Hematopoietic multipotent progenitor cell treated with erythropoietin and hydrocortisone succinate and interleukin-3 and kit ligand, for 4 days (in vitro differentiated cells): ENCODE results near the gene TMEM131.
A peak's percentile ranks its signal among the peaks of the same experiment; 100 is the strongest.

Experiments used
- DNase-seq: peaks from one replicate; pipeline ENCODE4 v3.0.0-alpha.2; 2015

Gene TMEM131

GRCh38 chr2:97735161-97735561 lies 260.6 kb downstream of the TMEM131 start:
- DNase-seq, result no peak

DNA sequence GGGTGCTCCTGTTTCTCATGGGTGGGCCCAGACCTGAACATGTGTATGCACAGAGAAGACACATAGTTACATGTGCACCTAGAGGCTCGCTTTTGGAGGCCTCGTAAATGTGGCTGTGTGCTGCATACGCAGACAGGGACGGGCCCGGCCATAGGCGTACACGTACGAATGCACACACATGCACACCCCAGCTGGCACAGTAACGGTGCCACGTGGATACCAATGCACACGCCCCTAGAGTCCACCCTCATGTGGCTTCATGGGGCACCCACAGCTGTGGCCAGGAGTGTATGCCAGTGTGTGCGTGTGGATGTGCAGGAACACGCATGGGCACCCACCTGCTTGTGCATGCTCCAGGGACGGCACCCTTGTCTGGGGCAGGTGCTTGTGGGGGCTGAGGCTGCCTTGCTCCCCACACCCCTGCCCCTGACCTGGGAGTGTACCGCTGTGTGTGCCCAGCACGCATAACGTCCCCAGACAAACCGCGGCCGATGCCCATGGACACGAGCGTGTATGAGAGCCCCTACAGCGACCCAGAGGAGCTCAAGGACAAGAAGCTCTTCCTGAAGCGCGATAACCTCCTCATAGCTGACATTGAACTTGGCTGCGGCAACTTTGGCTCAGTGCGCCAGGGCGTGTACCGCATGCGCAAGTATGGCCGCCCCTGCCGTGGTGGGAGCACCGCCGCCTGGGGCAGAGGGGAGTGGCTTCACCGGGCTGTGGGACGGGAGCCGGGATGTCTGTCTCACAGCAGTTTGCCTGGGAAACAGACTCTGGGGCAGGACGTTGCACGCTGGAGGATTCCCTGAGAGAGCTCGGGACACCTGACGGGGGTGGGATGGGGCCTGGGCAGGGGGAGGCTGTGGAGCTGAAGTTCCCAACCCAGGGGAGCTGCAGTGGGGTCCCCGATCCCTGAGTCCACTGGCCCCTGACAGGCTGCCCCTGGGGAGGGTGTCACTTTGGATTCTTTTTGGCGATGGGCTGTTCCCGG lies 261.4 kb downstream of the TMEM131 start:
- no peak for DNase-seq

DNA sequence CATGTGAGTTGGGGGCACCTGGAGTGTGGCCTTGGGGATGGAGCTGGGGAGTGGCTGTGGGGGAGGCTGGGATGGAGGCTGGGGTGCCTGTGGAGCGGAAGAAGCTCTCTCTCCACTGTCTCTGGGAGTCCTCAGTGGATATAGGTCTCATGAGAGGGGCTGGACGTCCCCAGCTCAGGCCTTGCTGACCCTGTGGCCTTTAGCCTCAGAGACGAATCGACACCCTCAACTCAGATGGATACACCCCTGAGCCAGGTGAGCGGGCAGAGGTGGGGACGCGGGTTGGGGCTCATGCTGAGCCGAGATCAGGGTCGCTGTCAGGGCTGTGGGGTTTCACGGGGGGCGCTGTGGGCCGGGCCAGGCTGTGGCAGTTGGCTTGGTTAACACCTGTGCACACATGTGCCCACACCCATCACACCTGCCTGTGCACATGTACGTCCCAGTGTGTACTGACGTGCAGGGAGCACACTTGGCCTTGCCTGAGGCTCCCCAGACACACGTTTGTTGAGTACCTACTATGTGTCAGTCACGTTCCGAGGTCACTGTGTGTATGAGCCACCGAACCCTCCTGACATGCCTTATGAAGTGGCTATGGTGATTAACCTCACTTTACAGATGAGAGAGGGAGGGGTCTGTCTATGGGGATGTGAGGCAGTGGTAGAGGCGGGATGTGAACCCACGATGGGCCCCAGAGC lies 262.3 kb downstream of the TMEM131 start:
- no peak for DNase-seq

- no peak for DNase-seq
Observed at GRCh38 chr2:97732436-97733340, 263.1 kb downstream of the TMEM131 start.

DNA sequence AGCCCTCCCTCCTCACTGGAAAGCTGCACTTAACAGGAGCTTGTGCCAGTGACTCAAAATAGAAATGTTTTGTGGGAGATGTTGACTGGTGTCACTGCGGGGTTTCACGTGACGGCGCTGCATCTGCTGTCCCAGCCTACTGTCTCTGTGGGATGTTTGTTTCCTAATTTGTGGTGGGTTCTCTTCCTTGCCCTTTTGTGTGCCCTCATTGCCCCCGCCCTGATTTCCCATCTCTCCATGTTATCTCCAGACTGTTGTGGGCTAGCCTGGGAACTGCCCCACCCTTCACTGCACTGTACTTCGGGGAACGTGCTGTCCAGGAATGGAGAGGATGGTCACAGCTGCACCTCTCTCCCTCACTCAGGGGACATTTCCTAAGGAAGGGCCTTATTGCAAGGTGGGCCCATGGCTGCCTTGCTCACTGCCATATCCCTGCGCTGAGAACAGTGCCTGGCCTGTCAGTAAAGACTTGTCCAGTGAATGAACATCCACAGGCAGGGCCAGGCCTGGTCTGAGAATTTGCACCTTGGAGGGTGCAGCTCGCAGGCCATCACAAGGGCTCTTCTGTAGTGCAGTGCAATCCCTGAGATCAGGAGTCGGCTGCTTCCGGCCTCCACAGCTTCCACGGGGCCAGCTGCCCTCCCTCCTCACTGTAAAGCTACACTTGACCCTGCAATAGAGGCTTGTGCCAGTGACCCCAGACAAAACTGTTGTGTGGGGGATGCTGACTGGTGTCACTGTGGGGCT lies 264.3 kb downstream of the TMEM131 start:
- no peak for DNase-seq

- DNase-seq, result no peak
Observed at GRCh38 chr2:97730245-97730644, 265.5 kb downstream of the TMEM131 start.

GRCh38 chr2:97728091-97728731 lies 267.5 kb downstream of the TMEM131 start:
- DNase-seq, result peak; percentile 26

GRCh38 chr2:97727296-97727695 lies 268.5 kb downstream of the TMEM131 start:
- no peak for DNase-seq

GRCh38 chr2:97726261-97727064 lies 269.3 kb downstream of the TMEM131 start:
- DNase-seq, result no peak

DNA sequence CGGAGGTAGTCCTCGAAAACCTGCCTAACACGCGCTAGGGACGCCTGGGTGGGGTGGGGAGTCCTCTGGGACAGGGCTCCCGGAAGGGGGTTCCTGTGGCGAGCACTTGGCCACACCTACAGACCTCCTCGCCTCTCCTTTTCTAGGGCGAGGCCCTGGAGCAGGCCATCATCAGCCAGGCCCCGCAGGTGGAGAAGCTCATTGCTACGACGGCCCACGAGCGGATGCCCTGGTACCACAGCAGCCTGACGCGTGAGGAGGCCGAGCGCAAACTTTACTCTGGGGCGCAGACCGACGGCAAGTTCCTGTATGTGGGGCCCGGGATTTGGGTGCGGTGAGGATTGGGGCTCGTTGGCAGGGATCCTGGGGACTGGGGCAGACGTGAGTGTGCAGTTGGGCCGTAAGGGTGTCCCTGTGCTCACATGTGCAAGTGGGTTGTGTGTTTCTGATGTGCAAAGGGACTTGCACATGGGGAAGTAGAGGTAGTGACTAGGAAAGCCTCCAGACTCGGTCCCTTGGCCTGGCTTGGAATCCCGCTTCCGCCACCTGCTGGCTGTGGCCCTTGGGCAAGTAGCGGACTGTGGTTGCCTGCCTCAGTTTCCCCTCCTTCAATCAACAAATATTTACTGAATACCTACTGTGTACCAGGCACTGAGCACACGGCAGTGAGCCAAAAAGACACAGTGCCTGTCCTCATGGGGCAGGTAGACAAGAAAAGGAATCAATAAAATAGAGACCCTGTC lies 270.6 kb downstream of the TMEM131 start:
- no peak for DNase-seq

GRCh38 chr2:97724501-97724900 lies 271.2 kb downstream of the TMEM131 start:
- no peak for DNase-seq

- DNase-seq, result no peak
Observed at GRCh38 chr2:97724073-97724410, 271.7 kb downstream of the TMEM131 start.

GRCh38 chr2:97723156-97724072 lies 272.3 kb downstream of the TMEM131 start:
- no peak for DNase-seq

DNA sequence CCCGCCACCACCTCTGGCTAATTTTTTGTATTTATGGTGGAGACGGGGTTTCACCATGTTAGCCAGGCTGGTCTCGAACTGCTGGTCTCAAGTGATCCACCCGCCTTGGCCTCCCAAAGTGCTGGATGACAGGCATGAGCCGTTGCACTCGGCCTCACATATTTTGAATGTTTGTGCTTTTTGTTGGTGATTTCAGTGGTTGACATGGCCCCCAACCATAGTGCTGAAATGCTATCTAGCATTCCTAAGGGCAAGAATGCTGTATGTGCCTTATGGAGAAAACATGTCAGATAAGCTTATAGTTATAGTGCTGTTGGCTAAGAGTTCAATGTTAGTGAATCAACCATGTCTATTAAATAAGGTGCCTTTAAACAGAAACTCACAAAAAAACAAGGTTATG lies 273.5 kb downstream of the TMEM131 start:
- no peak for DNase-seq

GRCh38 chr2:97720746-97721145 lies 275.0 kb downstream of the TMEM131 start:
- no peak for DNase-seq

GRCh38 chr2:97719362-97720155 lies 276.2 kb downstream of the TMEM131 start:
- no peak for DNase-seq

GRCh38 chr2:97718942-97719341 lies 276.8 kb downstream of the TMEM131 start:
- DNase-seq, result peak; percentile 39
